GM12878 (cell line): ENCODE measurements around the gene YJU2. TPM values are rescaled to one million over a fixed set of nuclear protein-coding genes. Genes with fewer than 3 reads are reported as not detected.

Source experiments
- ATAC-seq: fragments of 200-7000 bp; cut with Tn5 transposase; 3 replicates; pipeline ENCODE4 v1.9.1; 2020; ENCODE audit warnings: mild to moderate bottlenecking, moderate library complexity
- BruUV-seq: library from RNA; stranded (reverse); fragments of 400-500 nt; replicated peaks from 2 replicates; lab custom pipeline; 2021; lab: Mats Ljungman, UMichigan
- CTCF ChIA-PET: fragments of 300-600 bp; sonication (Branson Sonifier 250); formaldehyde crosslinking; extraction: SDS; loops from one replicate; lab custom pipeline; 2021; ENCODE audit warnings: inconsistent platforms; lab: Yijun Ruan, JAX
- POLR2A ChIA-PET: fragments of 350-600 bp; formaldehyde crosslinking; extraction: SDS; loops from one replicate; lab custom pipeline; 2021; ENCODE audit warnings: inconsistent platforms; lab: Charles Lee
- RAD21 ChIA-PET: fragments of 300-600 bp; sonication (Branson Sonifier 250); formaldehyde crosslinking; loops from one replicate; lab custom pipeline; 2023; ENCODE audit warnings: antibody characterized with exemption; ENCODE audit not compliant: unreplicated experiment; lab: Charles Lee
- SMC1A ChIA-PET: fragments of 300-600 bp; sonication (Branson Sonifier 250); formaldehyde crosslinking; loops from one replicate; lab custom pipeline; 2023; ENCODE audit not compliant: unreplicated experiment, uncharacterized antibody; lab: Charles Lee
- DNase-seq: peaks from one replicate; pipeline ENCODE4 v3.0.0-alpha.2; 2011; ENCODE audit warnings: low read depth, low spot score
- FAIRE-seq: peaks from 3 replicates; lab custom pipeline; 2011; peaks lifted over from hg19 to GRCh38; lab: Jason Lieb, UNC
- H2AFZ ChIP-seq: 2 replicates; pipeline ENCODE4 v1.6.0; 2011; ENCODE audit warnings: low read depth, low read length, control low read depth; ENCODE audit not compliant: control insufficient read depth
- H3K27ac ChIP-seq: 2 replicates; pipeline ENCODE4 v1.5.1; 2011; ENCODE audit warnings: control low read depth; ENCODE audit not compliant: control insufficient read depth, insufficient read depth
- H3K27me3 ChIP-seq, 2 experiments: replicated peaks in 1 of 2; 2 replicates each; pipeline versions ENCODE4 v1.6.0 to v1.6.1; 2011; ENCODE audit warnings: low read length in 1 of 2; ENCODE audit not compliant: control insufficient read depth in 2 of 2, insufficient read depth in 2 of 2
- H3K36me3 ChIP-seq, 2 experiments: 2 replicates each; pipeline ENCODE4 v1.5.1; 2011; ENCODE audit warnings: low read length in 1 of 2; ENCODE audit not compliant: control insufficient read depth in 2 of 2, insufficient read depth in 2 of 2
- H3K4me1 ChIP-seq: 2 replicates; pipeline ENCODE4 v1.6.1; 2011; ENCODE audit warnings: mild to moderate bottlenecking, low read length, moderate library complexity, mixed read lengths; ENCODE audit not compliant: control insufficient read depth, insufficient read depth
- H3K4me2 ChIP-seq: 2 replicates; pipeline ENCODE4 v1.6.0; 2011; ENCODE audit warnings: control low read depth; ENCODE audit not compliant: control insufficient read depth, insufficient read depth
- H3K4me3 ChIP-seq: fragments of 200-600 bp; sonication (generic); 2 replicates; pipeline ENCODE4 v1.5.1; 2016
- H3K79me2 ChIP-seq: 2 replicates; pipeline ENCODE4 v1.6.0; 2011; ENCODE audit warnings: low read length; ENCODE audit not compliant: control insufficient read depth, insufficient read depth
- H3K9ac ChIP-seq: 2 replicates; pipeline ENCODE4 v1.8.0; 2011; ENCODE audit warnings: low read length, control low read depth, mixed read lengths; ENCODE audit not compliant: control insufficient read depth, insufficient read depth
- H3K9me3 ChIP-seq: replicated peaks from 3 replicates; pipeline ENCODE4 v1.5.1; 2011; ENCODE audit warnings: mild to moderate bottlenecking, low read length; ENCODE audit not compliant: control insufficient read depth, insufficient read depth
- H4K20me1 ChIP-seq: 2 replicates; pipeline ENCODE4 v1.6.0; 2011; ENCODE audit not compliant: control insufficient read depth, insufficient read depth
- CUX1 ChIP-seq: IDR thresholded peaks from 2 replicates; pipeline ENCODE4 v1.6.1; 2012; ENCODE audit warnings: improper control_type of control experiment, low read depth, low read length; ENCODE audit not compliant: insufficient replicate concordance
- EED ChIP-seq: sonication (generic); IDR thresholded peaks from 2 replicates; pipeline ENCODE4 v1.6.1; 2016; ENCODE audit warnings: antibody characterized with exemption, low read depth
- EP300 ChIP-seq, 2 experiments: fragments of 150-350 bp in 1 of 2; IDR thresholded peaks; 2 replicates each; pipeline ENCODE4 v1.6.1; 2011 to 2012; ENCODE audit warnings: low read depth in 2 of 2, low read length in 2 of 2, borderline replicate concordance in 1 of 2, improper control_type of control experiment in 1 of 2, inconsistent platforms in 1 of 2; ENCODE audit not compliant: control insufficient read depth in 1 of 2
- FOS ChIP-seq: IDR thresholded peaks from 3 replicates; pipeline ENCODE4 v1.6.1; 2011; ENCODE audit warnings: borderline replicate concordance; ENCODE audit not compliant: insufficient read length; ENCODE audit errors: extremely low read depth
- HDGF ChIP-seq: fragments of 450-650 bp; IDR thresholded peaks from 2 replicates; pipeline ENCODE4 v1.6.1; 2016; ENCODE audit warnings: antibody characterized with exemption
- IRF4 ChIP-seq: IDR thresholded peaks from 2 replicates; pipeline ENCODE4 v1.6.1; 2011; ENCODE audit warnings: low read depth, low read length
- MYB ChIP-seq: fragments of 150-350 bp; IDR thresholded peaks from 2 replicates; pipeline ENCODE4 v1.6.1; 2014; ENCODE audit warnings: mild to moderate bottlenecking, low read depth, low read length, borderline replicate concordance
- RAD21 ChIP-seq: IDR thresholded peaks from 2 replicates; pipeline ENCODE4 v1.6.1; 2011; ENCODE audit warnings: mild to moderate bottlenecking, low read depth, low read length, moderate library complexity; ENCODE audit not compliant: insufficient read depth
- RELA ChIP-seq: fragments of 450-650 bp; IDR thresholded peaks from 2 replicates; pipeline ENCODE4 v1.8.0; 2014; ENCODE audit warnings: borderline replicate concordance; ENCODE audit not compliant: partially characterized antibody
- SMAD5 ChIP-seq: IDR thresholded peaks from 2 replicates; pipeline ENCODE4 v1.6.1; 2016; ENCODE audit warnings: antibody characterized with exemption, low read depth
- SMARCA5 ChIP-seq: fragments of 450-650 bp; IDR thresholded peaks from 2 replicates; pipeline ENCODE4 v1.6.1; 2017; ENCODE audit warnings: mild to moderate bottlenecking
- SPI1 ChIP-seq: IDR thresholded peaks from 2 replicates; pipeline ENCODE4 v1.6.1; 2011; ENCODE audit warnings: low read depth, mild to moderate bottlenecking, low read length, moderate library complexity, borderline replicate concordance; ENCODE audit not compliant: insufficient read depth
- STAT1 ChIP-seq: fragments of 450-650 bp; conservative IDR thresholded peaks from 2 replicates; pipeline ENCODE4 v1.6.1; 2014; ENCODE audit warnings: antibody characterized with exemption, mild to moderate bottlenecking
- SUPT20H ChIP-seq: IDR thresholded peaks from 2 replicates; pipeline ENCODE4 v1.6.1; 2011; ENCODE audit warnings: low read depth, mild to moderate bottlenecking, low read length, moderate library complexity, borderline replicate concordance; ENCODE audit not compliant: control insufficient read depth
- ZNF217 ChIP-seq: fragments of 450-650 bp; IDR thresholded peaks from 2 replicates; pipeline ENCODE4 v1.6.1; 2017; ENCODE audit warnings: antibody characterized with exemption, mild to moderate bottlenecking
- WGBS: methylation state at CpG from one replicate; pipeline ENCODE4 v1.1.6; 2016; ENCODE audit warnings: low lambda C conversion rate; ENCODE audit not compliant: insufficient replicate concordance, insufficient coverage; ENCODE audit errors: missing lambda C conversion rate; 5-methylcytosine and 5-hydroxymethylcytosine counted together
- in situ Hi-C: fragments of 300-500 bp; cut with MboI; formaldehyde crosslinking; loops from 9 replicates; pipeline ENCODE4 v1.14.3; 2018; ENCODE audit warnings: mixed read lengths
- intact Hi-C: fragments of 100-400 bp; cut with micrococcal nuclease; formaldehyde crosslinking; loops from one replicate; pipeline ENCODE4 v1.14.2; 2022; ENCODE audit not compliant: unreplicated experiment
- polyA plus RNA-seq, 11 experiments: library from polyadenylated mRNA; depleted of rRNA in 4 of 11; unstranded in 6 of 11; stranded (reverse) in 5 of 11; fragments of >200 nt; fragmentation: Nextera tagmentation in 4 of 11; fragmentation: Illumina TruSeq in 1 of 11; extraction: Ambion mirVana in 4 of 11; extraction: Trizol in 1 of 11; gene quantifications; 1 replicate in 1 of 11; 2 replicates in 10 of 11; pipeline versions ENCODE4 v1.2.1 to v1.2.3, GENCODE V29; 2011 to 2016; ENCODE audit warnings: inconsistent platforms in 2 of 11, missing spikeins in 2 of 11, low read depth in 1 of 11
- total RNA-seq, 4 experiments: library from RNA; depleted of rRNA in 3 of 4; stranded (reverse); fragments of >200 nt in 3 of 4; fragmentation: Illumina TruSeq in 1 of 4; extraction: Trizol in 1 of 4; gene quantifications; 2 replicates each; pipeline versions ENCODE4 v1.2.1 to v1.2.3, GENCODE V29; 2013 to 2021
- TF ChIP-seq, protein P1 (sequence below): IDR thresholded peaks from 2 replicates; pipeline ENCODE4 v1.6.1; 2012; ENCODE audit warnings: low read depth, low read length, improper control_type of control experiment
- TF ChIP-seq, protein P2 (sequence below): fragments of 450-650 bp; IDR thresholded peaks from 2 replicates; pipeline ENCODE4 v1.6.1; 2017; ENCODE audit warnings: low read depth, mild to moderate bottlenecking, moderate library complexity

Gene YJU2
- total and polyA plus RNA-seq, 10 of the 15 experiments (the other 5 are each of a cell fraction or from before 2014, with no cell fraction given), result 0.26 to 40.7 (median 23.8) TPM

GRCh38 chr19:4278010-4278409 is 31.1 kb downstream of the YJU2 start:
- POLR2A ChIA-PET, result no interaction called here
- Histone ChIP-seq H3K36me3 (no peaks in the 10 kb centered on the region), H3K4me2 (no peak overlapping the region), H4K20me1 (no peaks in the 10 kb centered on the region), H3K4me1 (no peaks in the 10 kb centered on the region), H3K4me3 (no peak overlapping the region), H3K79me2 (no peaks in the 10 kb centered on the region), H3K27me3 (no peaks in the 10 kb centered on the region; a peak in 2 of 4 replicates), H3K9ac (no peak overlapping the region), H3K9me3 (no peaks in the 10 kb centered on the region), H2AFZ (no peak overlapping the region), H3K27ac (no peak overlapping the region)
- RAD21 ChIA-PET, result no interaction called here
- 0% methylated on average over 4 of the region's 4 CpGs for WGBS
- TF ChIP-seq, protein P1, sequence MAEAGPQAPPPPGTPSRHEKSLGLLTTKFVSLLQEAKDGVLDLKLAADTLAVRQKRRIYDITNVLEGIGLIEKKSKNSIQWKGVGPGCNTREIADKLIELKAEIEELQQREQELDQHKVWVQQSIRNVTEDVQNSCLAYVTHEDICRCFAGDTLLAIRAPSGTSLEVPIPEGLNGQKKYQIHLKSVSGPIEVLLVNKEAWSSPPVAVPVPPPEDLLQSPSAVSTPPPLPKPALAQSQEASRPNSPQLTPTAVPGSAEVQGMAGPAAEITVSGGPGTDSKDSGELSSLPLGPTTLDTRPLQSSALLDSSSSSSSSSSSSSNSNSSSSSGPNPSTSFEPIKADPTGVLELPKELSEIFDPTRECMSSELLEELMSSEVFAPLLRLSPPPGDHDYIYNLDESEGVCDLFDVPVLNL, result no peak
- TF ChIP-seq EED, result no peak
- TF ChIP-seq RELA, result no peak
- TF ChIP-seq SUPT20H, result no peak
- no peak for TF ChIP-seq STAT1
- TF ChIP-seq IRF4, result no peak
- TF ChIP-seq RAD21, result no peak
- TF ChIP-seq EP300 (IDR thresholded peaks at IDR 0.05; ENCODE audit: borderline replicate concordance in 1 of 2, control insufficient read depth in 1 of 2, low read depth in 2 of 2, low read length in 2 of 2), result no peak
- TF ChIP-seq ZNF217, result no peak
- TF ChIP-seq SPI1, result no peak
- TF ChIP-seq CUX1, result no peak
- TF ChIP-seq SMARCA5, result no peak
- TF ChIP-seq FOS, result no peak
- TF ChIP-seq MYB, result no peak
- TF ChIP-seq HDGF, result no peak
- TF ChIP-seq SMAD5, result no peak
- TF ChIP-seq, protein P2, sequence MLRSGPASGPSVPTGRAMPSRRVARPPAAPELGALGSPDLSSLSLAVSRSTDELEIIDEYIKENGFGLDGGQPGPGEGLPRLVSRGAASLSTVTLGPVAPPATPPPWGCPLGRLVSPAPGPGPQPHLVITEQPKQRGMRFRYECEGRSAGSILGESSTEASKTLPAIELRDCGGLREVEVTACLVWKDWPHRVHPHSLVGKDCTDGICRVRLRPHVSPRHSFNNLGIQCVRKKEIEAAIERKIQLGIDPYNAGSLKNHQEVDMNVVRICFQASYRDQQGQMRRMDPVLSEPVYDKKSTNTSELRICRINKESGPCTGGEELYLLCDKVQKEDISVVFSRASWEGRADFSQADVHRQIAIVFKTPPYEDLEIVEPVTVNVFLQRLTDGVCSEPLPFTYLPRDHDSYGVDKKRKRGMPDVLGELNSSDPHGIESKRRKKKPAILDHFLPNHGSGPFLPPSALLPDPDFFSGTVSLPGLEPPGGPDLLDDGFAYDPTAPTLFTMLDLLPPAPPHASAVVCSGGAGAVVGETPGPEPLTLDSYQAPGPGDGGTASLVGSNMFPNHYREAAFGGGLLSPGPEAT, result no peak
- no TSS peak for BruUV-seq
- intact Hi-C loops (no loop called here), in situ Hi-C loops (no loop called here)
- CTCF ChIA-PET, result interaction anchor here (4.1 kb wide), 1 partner anchor 11 kb away, joined by 18 read pairs; no protein-coding TSS in a partner anchor
- SMC1A ChIA-PET, result no interaction called here
- DNase-seq, result no peak
- no peak for ATAC-seq
- FAIRE-seq, result no peak
